Activated CD8-positive, alpha-beta T cell treated with anti-CD3 and anti-CD28 coated beads for 36 hours (primary cell): ENCODE data around the gene LAPTM4A. TPM values are rescaled to one million over a fixed set of nuclear protein-coding genes. Genes with fewer than 3 reads are reported as not detected.
"Not testable (repeated sequence)": the region's sequence is repeated elsewhere in the genome, so short reads cannot be mapped to it uniquely, and the experiment has no call there.

Experiments used
- ATAC-seq: fragments of 200-7000 bp; cut with Tn5 transposase; one replicate; pipeline ENCODE4 v1.10.0; 2021; ENCODE audit warnings: mild to moderate bottlenecking, moderate library complexity
- CTCF ChIA-PET: fragments of 350-600 bp; sonication (Branson Sonifier 250); formaldehyde crosslinking; loops from one replicate; lab custom pipeline; 2021; ENCODE audit warnings: antibody characterized with exemption; lab: Charles Lee
- POLR2A ChIA-PET: fragments of 350-600 bp; sonication (Branson Sonifier 250); formaldehyde crosslinking; loops from one replicate; lab custom pipeline; 2021; ENCODE audit warnings: antibody characterized with exemption; lab: Charles Lee
- DNase-seq: peaks from one replicate; pipeline ENCODE4 v3.0.0-alpha.2; 2020
- H3K27ac Mint-ChIP-seq: one replicate; pipeline ENCODE4 v1.8.0; 2021; ENCODE audit warnings: mild to moderate bottlenecking, mixed read lengths
- H3K27me3 Mint-ChIP-seq: one replicate; pipeline ENCODE4 v1.8.0; 2021; ENCODE audit warnings: mixed read lengths
- H3K36me3 Mint-ChIP-seq: one replicate; pipeline ENCODE4 v1.8.0; 2021; ENCODE audit warnings: low read depth, mixed read lengths
- H3K4me1 Mint-ChIP-seq: one replicate; pipeline ENCODE4 v1.8.0; 2021; ENCODE audit warnings: low read depth, mixed read lengths
- H3K4me3 Mint-ChIP-seq: one replicate; pipeline ENCODE4 v1.8.0; 2021; ENCODE audit warnings: mild to moderate bottlenecking, moderate library complexity, mixed read lengths
- H3K9me3 Mint-ChIP-seq: one replicate; pipeline ENCODE4 v1.8.0; 2021; ENCODE audit warnings: mixed read lengths
- intact Hi-C: fragments of 100-400 bp; cut with micrococcal nuclease; formaldehyde crosslinking; loops from one replicate; pipeline ENCODE4 v1.10.0; 2022
- total RNA-seq, 2 experiments: library from RNA; stranded (reverse); gene quantifications; one replicate each; pipeline ENCODE4 v1.2.3, GENCODE V29; 2021
- TF ChIP-seq, protein P1 (sequence below): fragments of 200-600 bp; IDR thresholded peaks from one replicate; pipeline ENCODE4 v1.8.0; 2022; ENCODE audit warnings: antibody characterized with exemption, mild to moderate bottlenecking

The LAPTM4A gene
- total RNA-seq, 2 experiments from 2014 or later: 15.6 to 16.1 TPM

DNA sequence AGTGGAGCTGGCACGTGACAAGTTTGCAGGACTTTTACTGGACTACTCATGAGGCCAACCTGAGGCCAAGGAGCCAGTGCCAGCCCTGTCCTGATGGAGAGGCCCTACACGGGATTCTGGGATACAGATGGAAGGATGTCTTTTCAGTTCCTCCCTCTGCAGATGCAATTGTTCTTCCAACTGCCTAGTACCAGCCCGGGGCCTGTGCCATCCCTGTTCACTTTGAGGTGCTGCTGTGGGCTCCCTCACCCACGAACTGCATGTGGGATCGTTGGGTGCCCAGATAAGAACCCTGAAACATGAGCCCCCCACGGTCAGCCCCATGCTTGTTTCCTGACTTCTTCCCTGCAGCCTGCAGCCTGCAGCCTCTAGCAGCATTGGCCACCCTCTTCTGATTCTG lies 25.3 kb upstream of the LAPTM4A start:
- ChIA-PET POLR2A (no interaction called here), CTCF (no interaction called here)
- TF ChIP-seq, protein P1, sequence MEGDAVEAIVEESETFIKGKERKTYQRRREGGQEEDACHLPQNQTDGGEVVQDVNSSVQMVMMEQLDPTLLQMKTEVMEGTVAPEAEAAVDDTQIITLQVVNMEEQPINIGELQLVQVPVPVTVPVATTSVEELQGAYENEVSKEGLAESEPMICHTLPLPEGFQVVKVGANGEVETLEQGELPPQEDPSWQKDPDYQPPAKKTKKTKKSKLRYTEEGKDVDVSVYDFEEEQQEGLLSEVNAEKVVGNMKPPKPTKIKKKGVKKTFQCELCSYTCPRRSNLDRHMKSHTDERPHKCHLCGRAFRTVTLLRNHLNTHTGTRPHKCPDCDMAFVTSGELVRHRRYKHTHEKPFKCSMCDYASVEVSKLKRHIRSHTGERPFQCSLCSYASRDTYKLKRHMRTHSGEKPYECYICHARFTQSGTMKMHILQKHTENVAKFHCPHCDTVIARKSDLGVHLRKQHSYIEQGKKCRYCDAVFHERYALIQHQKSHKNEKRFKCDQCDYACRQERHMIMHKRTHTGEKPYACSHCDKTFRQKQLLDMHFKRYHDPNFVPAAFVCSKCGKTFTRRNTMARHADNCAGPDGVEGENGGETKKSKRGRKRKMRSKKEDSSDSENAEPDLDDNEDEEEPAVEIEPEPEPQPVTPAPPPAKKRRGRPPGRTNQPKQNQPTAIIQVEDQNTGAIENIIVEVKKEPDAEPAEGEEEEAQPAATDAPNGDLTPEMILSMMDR: no peak
- H3K9me3 Mint-ChIP-seq: no peaks in the 10 kb centered on the region
- H3K36me3 Mint-ChIP-seq: no peaks in the 10 kb centered on the region
- no peak for DNase-seq
- no peak overlapping the region for H3K4me3 Mint-ChIP-seq
- peaks cover 8% of the 10 kb centered on the region for H3K27me3 Mint-ChIP-seq
- no peaks in the 10 kb centered on the region for H3K4me1 Mint-ChIP-seq
- no peak for ATAC-seq
- H3K27ac Mint-ChIP-seq: no peak overlapping the region
- intact Hi-C loops: no loop called here

DNA sequence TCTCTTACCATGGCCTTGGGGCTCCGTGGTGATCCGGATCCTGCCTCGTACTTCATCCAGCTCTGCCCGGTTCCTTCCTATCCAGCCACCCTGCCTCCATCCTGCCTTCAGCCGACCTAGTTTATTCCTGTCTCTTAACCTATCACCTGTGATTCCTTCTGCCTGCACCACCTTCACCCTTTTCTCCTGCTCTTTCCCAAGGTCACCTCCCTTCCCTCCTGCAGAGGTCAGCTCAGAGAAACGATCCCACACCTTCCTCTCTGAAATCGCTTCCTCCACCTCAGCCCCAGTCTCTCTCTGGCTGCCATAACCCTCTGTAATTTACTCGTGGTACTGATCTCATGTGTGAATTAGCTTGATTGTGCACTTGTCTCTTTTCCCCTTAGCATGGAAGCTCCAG lies 23.5 kb upstream of the LAPTM4A start:
- H3K9me3 Mint-ChIP-seq: no peaks in the 10 kb centered on the region
- no peak overlapping the region for H3K4me3 Mint-ChIP-seq
- ATAC-seq: no peak
- intact Hi-C loops: no loop called here
- peaks cover 11% of the 10 kb centered on the region for H3K27me3 Mint-ChIP-seq
- ChIA-PET CTCF (no interaction called here), POLR2A (no interaction called here)
- H3K4me1 Mint-ChIP-seq: no peaks in the 10 kb centered on the region
- H3K27ac Mint-ChIP-seq: no peak overlapping the region
- no peaks in the 10 kb centered on the region for H3K36me3 Mint-ChIP-seq
- DNase-seq: no peak
- TF ChIP-seq, protein P1: no peak

DNA sequence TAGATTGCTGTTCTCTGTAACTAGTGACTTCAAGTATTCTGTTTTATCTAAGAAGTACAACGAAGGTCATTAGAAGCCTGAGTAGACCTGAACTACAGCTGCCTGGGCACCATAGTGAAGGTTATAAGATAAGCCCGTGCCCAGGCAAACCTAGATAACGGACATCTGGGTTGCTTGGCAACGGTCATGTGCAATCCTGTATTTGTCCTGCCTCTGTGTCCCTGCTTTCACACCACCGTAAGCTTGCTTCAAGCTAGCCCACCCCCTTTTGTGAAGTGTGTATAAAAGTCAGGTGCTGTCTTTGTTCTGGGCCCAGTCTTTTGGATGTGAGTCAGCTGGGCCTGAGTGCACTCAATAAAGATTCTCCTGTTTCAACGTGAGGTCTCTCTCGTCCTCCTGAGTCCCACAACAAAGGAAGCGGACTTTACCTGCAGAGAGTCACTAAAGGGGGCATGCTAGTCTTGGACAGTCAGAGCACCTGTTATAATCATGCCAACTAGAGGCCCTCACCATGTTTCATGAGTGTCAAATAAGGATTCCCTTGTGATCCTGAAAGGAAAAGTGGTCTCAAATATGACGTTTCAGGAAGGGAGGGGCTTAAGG lies 22.7 kb upstream of the LAPTM4A start:
- DNase-seq, ATAC-seq, H3K4me3 Mint-ChIP-seq, H3K4me1 Mint-ChIP-seq, H3K27ac Mint-ChIP-seq, H3K9me3 Mint-ChIP-seq, intact Hi-C loops, H3K36me3 Mint-ChIP-seq: not testable (repeated sequence)
- ChIA-PET CTCF (interaction anchor here (0.6 kb wide), 1 partner anchor 234 kb away, joined by 3 read pairs; no protein-coding TSS in a partner anchor), POLR2A (interaction anchor here (0.5 kb wide), 1 partner anchor 84 kb away, joined by 4 read pairs; no protein-coding TSS in a partner anchor)
- H3K27me3 Mint-ChIP-seq: peaks cover 11% of the 10 kb centered on the region

DNA sequence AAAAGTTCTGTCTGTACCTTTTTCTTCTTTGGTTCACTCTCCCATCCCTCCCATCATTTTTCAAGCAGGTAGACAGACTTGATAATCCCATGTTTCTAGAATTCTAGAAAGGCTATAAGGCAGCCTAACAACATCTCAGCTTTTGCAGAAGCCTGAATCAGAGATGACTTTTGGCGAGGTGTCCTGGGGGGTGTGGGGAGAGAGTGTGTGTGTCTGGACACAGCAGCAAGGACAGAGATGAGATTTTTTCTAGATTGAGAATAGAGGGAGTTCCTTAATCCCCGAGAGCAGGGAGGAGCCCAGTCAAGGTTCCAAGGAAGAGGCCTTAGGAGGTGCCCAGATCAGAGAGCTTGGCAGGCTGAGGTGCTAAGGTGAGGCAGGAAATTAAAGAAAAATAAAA lies 22.0 kb upstream of the LAPTM4A start:
- Mint-ChIP-seq H3K4me3 (no peak overlapping the region), H3K9me3 (no peaks in the 10 kb centered on the region), H3K27ac (no peak overlapping the region), H3K36me3 (no peaks in the 10 kb centered on the region), H3K27me3 (peaks cover 11% of the 10 kb centered on the region), H3K4me1 (no peaks in the 10 kb centered on the region)
- TF ChIP-seq, protein P1: no peak
- CTCF ChIA-PET: interaction anchor here (1.2 kb wide), 1 partner anchor 58 kb away, joined by 5 read pairs; no protein-coding TSS in a partner anchor
- no peak for DNase-seq
- ATAC-seq: no peak
- POLR2A ChIA-PET: no interaction called here
- intact Hi-C loops: no loop called here

DNA sequence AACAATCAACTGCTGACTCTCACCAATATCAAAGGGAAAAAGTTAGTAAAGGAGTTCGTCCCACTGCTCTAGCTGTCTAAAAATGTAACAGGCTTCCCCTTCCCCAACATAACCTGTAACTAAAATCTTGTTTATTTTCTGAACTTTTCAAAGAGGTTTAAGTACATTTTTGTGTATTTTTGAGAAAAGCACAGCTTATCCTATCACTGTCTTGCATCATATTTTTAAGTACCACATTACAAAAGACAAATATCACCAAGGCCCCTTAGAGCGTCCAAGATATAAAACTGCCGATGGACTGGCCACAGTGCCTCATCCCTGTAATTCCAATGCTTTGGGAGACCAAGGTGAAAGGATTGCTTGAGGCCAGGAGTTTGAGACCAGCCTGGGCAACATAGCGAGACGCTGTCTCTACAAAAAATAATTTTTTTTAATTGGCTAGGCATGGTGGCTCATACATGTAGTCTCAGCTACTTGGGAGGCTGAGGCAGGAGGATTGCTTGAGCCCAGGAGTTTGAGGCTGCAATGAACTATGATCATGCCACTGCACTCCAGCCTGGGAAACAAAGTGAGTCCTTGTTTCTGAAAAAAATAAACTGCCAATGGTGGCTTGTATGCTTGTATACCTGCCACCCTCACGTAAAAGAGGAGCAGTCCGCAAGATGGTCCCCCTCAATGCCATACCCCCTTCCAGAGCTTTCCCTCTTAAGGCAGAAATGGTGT lies 21.2 kb upstream of the LAPTM4A start:
- no peak overlapping the region for H3K4me3 Mint-ChIP-seq
- DNase-seq: no peak

More for the DNA sequence above, 21.2 kb upstream of the LAPTM4A start:
- ChIA-PET CTCF (interaction anchor here (1.0 to 1.2 kb wide), 2 partner anchors 50 to 58 kb away, joined by 3 to 5 read pairs; no protein-coding TSS in a partner anchor), POLR2A (no interaction called here)
- TF ChIP-seq, protein P1: no peak
- peaks cover 9% of the 10 kb centered on the region for H3K27me3 Mint-ChIP-seq
- no peak overlapping the region for H3K27ac Mint-ChIP-seq
- H3K9me3 Mint-ChIP-seq: no peaks in the 10 kb centered on the region
- H3K4me1 Mint-ChIP-seq: no peaks in the 10 kb centered on the region
- intact Hi-C loops: no loop called here
- no peak for ATAC-seq
- no peaks in the 10 kb centered on the region for H3K36me3 Mint-ChIP-seq
